Endothelial cell of umbilical vein (primary cell): ENCODE measurements around the gene NKX2-4. TPM values are rescaled to one million over a fixed set of nuclear protein-coding genes. Genes with fewer than 3 reads are reported as not detected.

Experiments used
- BruUV-seq: library from RNA; stranded (reverse); fragments of 400-500 nt; replicated peaks from 2 replicates; lab custom pipeline; 2021; lab: Mats Ljungman, UMichigan
- CTCF ChIA-PET: fragments of 300-600, 350-600 bp; sonication (Branson Sonifier 250); formaldehyde crosslinking; loops from one replicate; lab custom pipeline; 2021; ENCODE audit warnings: antibody characterized with exemption, inconsistent platforms; lab: Charles Lee
- POLR2A ChIA-PET: fragments of 300-600, 350-600 bp; sonication (Branson Sonifier 250); formaldehyde crosslinking; loops from one replicate; lab custom pipeline; 2021; ENCODE audit warnings: antibody characterized with exemption, inconsistent platforms; lab: Charles Lee
- DNase-seq: peaks from one replicate; pipeline ENCODE4 v3.0.0-alpha.2; 2011; ENCODE audit warnings: low read depth, low spot score
- FAIRE-seq: peaks from 2 replicates; lab custom pipeline; 2011; peaks lifted over from hg19 to GRCh38; lab: Jason Lieb, UNC
- H2AFZ ChIP-seq: 2 replicates; pipeline ENCODE4 v1.6.0; 2012; ENCODE audit warnings: low read depth, low read length, control low read depth, inconsistent platforms
- H3K27ac ChIP-seq: 2 replicates; pipeline ENCODE4 v1.5.1; 2011; ENCODE audit warnings: low read depth, mild to moderate bottlenecking, control low read depth, low read length, moderate library complexity; ENCODE audit not compliant: insufficient read depth
- H3K27me3 ChIP-seq, 2 experiments: 2 replicates each; pipeline versions ENCODE4 v1.6.0 to v1.6.1; 2011; ENCODE audit warnings: low read length in 2 of 2, mixed read lengths in 1 of 2; ENCODE audit not compliant: control insufficient read depth in 2 of 2, insufficient read depth in 2 of 2
- H3K36me3 ChIP-seq, 2 experiments: 2 replicates in 1 of 2; 3 replicates in 1 of 2; pipeline ENCODE4 v1.5.1; 2011; ENCODE audit warnings: low read length in 2 of 2, mild to moderate bottlenecking in 1 of 2, moderate library complexity in 1 of 2; ENCODE audit not compliant: control insufficient read depth in 2 of 2, insufficient read depth in 2 of 2; ENCODE audit errors: extremely low read depth in 1 of 2
- H3K4me1 ChIP-seq: 3 replicates; pipeline ENCODE4 v1.5.1; 2011; ENCODE audit warnings: mild to moderate bottlenecking, low read length; ENCODE audit not compliant: control insufficient read depth, insufficient read depth; ENCODE audit errors: extremely low read depth
- H3K4me2 ChIP-seq: 2 replicates; pipeline ENCODE4 v1.6.1; 2011; ENCODE audit warnings: low read length, control low read depth, mixed read lengths; ENCODE audit not compliant: insufficient read depth
- H3K4me3 ChIP-seq, 3 experiments: fragments of 200-600 bp in 1 of 3; sonication (generic), shearing (Covaris generic) in 1 of 3; replicated peaks in 1 of 3; 2 replicates each; pipeline ENCODE4 v1.5.1; 2011 to 2016; ENCODE audit warnings: control low read depth in 3 of 3, low read length in 3 of 3, mild to moderate bottlenecking in 2 of 3, inconsistent platforms in 1 of 3, low read depth in 1 of 3, moderate library complexity in 1 of 3; ENCODE audit not compliant: insufficient read depth in 1 of 3
- H3K79me2 ChIP-seq: 2 replicates; pipeline ENCODE4 v1.6.0; 2012; ENCODE audit warnings: low read length, inconsistent platforms; ENCODE audit not compliant: control insufficient read depth, insufficient read depth
- H3K9ac ChIP-seq: replicated peaks from 2 replicates; pipeline ENCODE3; 2011; ENCODE audit warnings: low read length, control low read depth; ENCODE audit not compliant: insufficient read depth; ENCODE audit errors: extremely low read depth
- H3K9me1 ChIP-seq: replicated peaks from 3 replicates; pipeline ENCODE4 v1.6.0; 2011; ENCODE audit warnings: mild to moderate bottlenecking, low read length; ENCODE audit not compliant: control insufficient read depth, insufficient read depth; ENCODE audit errors: extremely low read depth
- H3K9me3 ChIP-seq: replicated peaks from 2 replicates; pipeline ENCODE4 v1.5.1; 2012; ENCODE audit warnings: low read length, inconsistent platforms; ENCODE audit not compliant: control insufficient read depth, insufficient read depth
- H4K20me1 ChIP-seq: replicated peaks from 2 replicates; pipeline ENCODE3; 2011; ENCODE audit warnings: mild to moderate bottlenecking, low read length; ENCODE audit not compliant: control insufficient read depth, insufficient read depth; ENCODE audit errors: extremely low read depth
- CTCF ChIP-seq, 2 donors: IDR thresholded peaks; 1 replicate in 1 of 2; 2 replicates in 1 of 2; pipeline ENCODE4 v1.5.1; 2011; ENCODE audit warnings: low read length in 2 of 2, mild to moderate bottlenecking in 2 of 2, moderate library complexity in 2 of 2, control low read depth in 1 of 2, inconsistent platforms in 1 of 2, low read depth in 1 of 2; ENCODE audit not compliant: insufficient read depth in 1 of 2; ENCODE audit errors: extremely low read depth in 1 of 2
- EZH2 ChIP-seq: IDR thresholded peaks from 2 replicates; pipeline ENCODE4 v1.6.1; 2012; ENCODE audit warnings: borderline replicate concordance, low read depth, mild to moderate bottlenecking, moderate library complexity, low read length, inconsistent platforms; ENCODE audit not compliant: severe bottlenecking
- FOS ChIP-seq: IDR thresholded peaks from 2 replicates; pipeline ENCODE4 v1.6.1; 2011; ENCODE audit warnings: mild to moderate bottlenecking, low read length, moderate library complexity, borderline replicate concordance; ENCODE audit not compliant: insufficient read depth
- GATA2 ChIP-seq: IDR thresholded peaks from 2 replicates; pipeline ENCODE4 v1.7.0; 2011; ENCODE audit warnings: low read depth, mild to moderate bottlenecking, moderate library complexity, mixed read lengths, low read length; ENCODE audit not compliant: insufficient read length, insufficient read depth
- JUN ChIP-seq: IDR thresholded peaks from 2 replicates; pipeline ENCODE4 v1.6.1; 2011; ENCODE audit warnings: borderline replicate concordance, low read depth; ENCODE audit not compliant: insufficient read length, insufficient read depth
- MYC ChIP-seq: IDR thresholded peaks from one replicate; pipeline ENCODE4 v1.6.1; 2011; ENCODE audit warnings: mild to moderate bottlenecking, low read depth, low read length
- POLR2A ChIP-seq: IDR thresholded peaks from 2 replicates; pipeline ENCODE4 v1.6.1; 2012; ENCODE audit warnings: low read depth, mild to moderate bottlenecking, control low read depth, low read length
- POLR2AphosphoS5 ChIP-seq: IDR thresholded peaks from 2 replicates; pipeline ENCODE4 v1.6.1; 2012; ENCODE audit warnings: low read depth, mild to moderate bottlenecking, control low read depth, low read length, moderate library complexity; ENCODE audit not compliant: insufficient read depth
- dilution Hi-C: fragments of 300-500 bp; cut with MboI; formaldehyde crosslinking; loops from one replicate; pipeline ENCODE4 v1.15.0; 2019; ENCODE audit warnings: low sequenced_read_pairs; ENCODE audit not compliant: extremely low pct_ligation_motif_present
- intact Hi-C: fragments of 100-400 bp; cut with micrococcal nuclease; formaldehyde crosslinking; loops from one replicate; pipeline ENCODE4 v1.10.0; 2022
- polyA plus RNA-seq, 4 experiments: library from polyadenylated mRNA; depleted of rRNA in 3 of 4; stranded (reverse) in 3 of 4; unstranded in 1 of 4; fragments of >200 nt; gene quantifications; 2 replicates each; pipeline versions ENCODE4 v1.2.1 to v1.2.3, GENCODE V29; 2011 to 2012; ENCODE audit warnings: missing spikeins in 1 of 4
- total RNA-seq: library from RNA; stranded (reverse); gene quantifications from 2 replicates; pipeline ENCODE4 v1.2.3, GENCODE V29; 2021
- TF ChIP-seq, protein P1 (sequence below): IDR thresholded peaks from 2 replicates; pipeline ENCODE4 v1.6.1; 2011; ENCODE audit not compliant: insufficient read depth, insufficient read length

NKX2-4 gene
- total and polyA plus RNA-seq, 2 donors (not counting 3 experiments of a cell fraction or from before 2014, with no cell fraction given), result not detected

GRCh38 chr20:21394551-21394950, 2.8 kb downstream of the NKX2-4 start:
- Histone ChIP-seq H3K9me3 (no peaks in the 10 kb centered on the region), H3K27me3 (peaks cover 61 to 87% of the 10 kb centered on the region in 2 experiments), H3K9me1 (no peaks in the 10 kb centered on the region), H3K4me3 (no peak overlapping the region), H3K36me3 (no peaks in the 10 kb centered on the region), H3K79me2 (no peaks in the 10 kb centered on the region), H4K20me1 (peaks cover 2% of the 10 kb centered on the region), H3K27ac (no peak overlapping the region), H3K4me2 (no peak overlapping the region), H3K9ac (no peak overlapping the region), H2AFZ (no peak overlapping the region), H3K4me1 (peaks cover 7% of the 10 kb centered on the region)
- intact Hi-C loops, result loop anchor here (10.0 kb wide), 1 partner anchor 270 kb away; the partner anchor contains the start of gene KIZ
- no TSS peak for BruUV-seq
- ChIA-PET CTCF (interaction anchor here (1.1 to 1.4 kb wide), 3 partner anchors 8 to 158 kb away, joined by 3 to 9 read pairs (median 3); no protein-coding TSS in a partner anchor), POLR2A (no interaction called here)
- DNase-seq, result peak; percentile 21
- TF ChIP-seq MYC, result no peak
- no peak for TF ChIP-seq GATA2
- TF ChIP-seq CTCF (IDR thresholded peaks at IDR 0.05; ENCODE audit: extremely low read depth in 1 of 2, insufficient read depth in 1 of 2, low read depth in 1 of 2, low read length in 2 of 2), result no peak
- no peak for TF ChIP-seq POLR2AphosphoS5
- no peak for TF ChIP-seq FOS
- TF ChIP-seq POLR2A, result no peak
- no peak for TF ChIP-seq EZH2
- TF ChIP-seq, protein P1, sequence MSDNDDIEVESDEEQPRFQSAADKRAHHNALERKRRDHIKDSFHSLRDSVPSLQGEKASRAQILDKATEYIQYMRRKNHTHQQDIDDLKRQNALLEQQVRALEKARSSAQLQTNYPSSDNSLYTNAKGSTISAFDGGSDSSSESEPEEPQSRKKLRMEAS, result no peak
- no peak for TF ChIP-seq JUN
- no peak for FAIRE-seq
- dilution Hi-C loops, result no loop called here
